GM12878 (cell line): ENCODE measurements around the gene TNFRSF9. TPM values are rescaled to one million over a fixed set of nuclear protein-coding genes. Genes with fewer than 3 reads are reported as not detected.
"Not testable (repeated sequence)": the region's sequence is repeated elsewhere in the genome, so short reads cannot be mapped to it uniquely, and the experiment has no call there.

ENCODE experiments used
- ATAC-seq: fragments of 200-7000 bp; cut with Tn5 transposase; 3 replicates; pipeline ENCODE4 v1.9.1; 2020; ENCODE audit warnings: mild to moderate bottlenecking, moderate library complexity
- BruUV-seq: library from RNA; stranded (reverse); fragments of 400-500 nt; replicated peaks from 2 replicates; lab custom pipeline; 2021; lab: Mats Ljungman, UMichigan
- CTCF ChIA-PET: fragments of 300-600 bp; sonication (Branson Sonifier 250); formaldehyde crosslinking; extraction: SDS; loops from one replicate; lab custom pipeline; 2021; ENCODE audit warnings: inconsistent platforms; lab: Yijun Ruan, JAX
- POLR2A ChIA-PET: fragments of 350-600 bp; formaldehyde crosslinking; extraction: SDS; loops from one replicate; lab custom pipeline; 2021; ENCODE audit warnings: inconsistent platforms; lab: Charles Lee
- RAD21 ChIA-PET: fragments of 300-600 bp; sonication (Branson Sonifier 250); formaldehyde crosslinking; loops from one replicate; lab custom pipeline; 2023; ENCODE audit warnings: antibody characterized with exemption; ENCODE audit not compliant: unreplicated experiment; lab: Charles Lee
- SMC1A ChIA-PET: fragments of 300-600 bp; sonication (Branson Sonifier 250); formaldehyde crosslinking; loops from one replicate; lab custom pipeline; 2023; ENCODE audit not compliant: unreplicated experiment, uncharacterized antibody; lab: Charles Lee
- DNase-seq: peaks from one replicate; pipeline ENCODE4 v3.0.0-alpha.2; 2011; ENCODE audit warnings: low read depth, low spot score
- FAIRE-seq: peaks from 3 replicates; lab custom pipeline; 2011; peaks lifted over from hg19 to GRCh38; lab: Jason Lieb, UNC
- H2AFZ ChIP-seq: 2 replicates; pipeline ENCODE4 v1.6.0; 2011; ENCODE audit warnings: low read depth, low read length, control low read depth; ENCODE audit not compliant: control insufficient read depth
- H3K27ac ChIP-seq: 2 replicates; pipeline ENCODE4 v1.5.1; 2011; ENCODE audit warnings: control low read depth; ENCODE audit not compliant: control insufficient read depth, insufficient read depth
- H3K27me3 ChIP-seq, 2 experiments: replicated peaks in 1 of 2; 2 replicates each; pipeline versions ENCODE4 v1.6.0 to v1.6.1; 2011; ENCODE audit warnings: low read length in 1 of 2; ENCODE audit not compliant: control insufficient read depth in 2 of 2, insufficient read depth in 2 of 2
- H3K36me3 ChIP-seq, 2 experiments: 2 replicates each; pipeline ENCODE4 v1.5.1; 2011; ENCODE audit warnings: low read length in 1 of 2; ENCODE audit not compliant: control insufficient read depth in 2 of 2, insufficient read depth in 2 of 2
- H3K4me1 ChIP-seq: 2 replicates; pipeline ENCODE4 v1.6.1; 2011; ENCODE audit warnings: mild to moderate bottlenecking, low read length, moderate library complexity, mixed read lengths; ENCODE audit not compliant: control insufficient read depth, insufficient read depth
- H3K4me2 ChIP-seq: 2 replicates; pipeline ENCODE4 v1.6.0; 2011; ENCODE audit warnings: control low read depth; ENCODE audit not compliant: control insufficient read depth, insufficient read depth
- H3K4me3 ChIP-seq: fragments of 200-600 bp; sonication (generic); 2 replicates; pipeline ENCODE4 v1.5.1; 2016
- H3K79me2 ChIP-seq: 2 replicates; pipeline ENCODE4 v1.6.0; 2011; ENCODE audit warnings: low read length; ENCODE audit not compliant: control insufficient read depth, insufficient read depth
- H3K9ac ChIP-seq: 2 replicates; pipeline ENCODE4 v1.8.0; 2011; ENCODE audit warnings: low read length, control low read depth, mixed read lengths; ENCODE audit not compliant: control insufficient read depth, insufficient read depth
- H3K9me3 ChIP-seq: replicated peaks from 3 replicates; pipeline ENCODE4 v1.5.1; 2011; ENCODE audit warnings: mild to moderate bottlenecking, low read length; ENCODE audit not compliant: control insufficient read depth, insufficient read depth
- H4K20me1 ChIP-seq: 2 replicates; pipeline ENCODE4 v1.6.0; 2011; ENCODE audit not compliant: control insufficient read depth, insufficient read depth
- CBFB ChIP-seq: IDR thresholded peaks from 2 replicates; pipeline ENCODE4 v1.6.1; 2016; ENCODE audit warnings: antibody characterized with exemption, low read depth
- HCFC1 ChIP-seq: fragments of 150-350 bp; IDR thresholded peaks from 2 replicates; pipeline ENCODE4 v1.6.1; 2014; ENCODE audit warnings: low read length
- KAT2A ChIP-seq: conservative IDR thresholded peaks from 2 replicates; pipeline ENCODE4 v1.6.1; 2011; ENCODE audit warnings: low read depth, low read length; ENCODE audit not compliant: control insufficient read depth
- YBX1 ChIP-seq: fragments of 450-650 bp; IDR thresholded peaks from 2 replicates; pipeline ENCODE4 v1.6.1; 2016; ENCODE audit warnings: antibody characterized with exemption
- WGBS: methylation state at CpG from one replicate; pipeline ENCODE4 v1.1.6; 2016; ENCODE audit warnings: low lambda C conversion rate; ENCODE audit not compliant: insufficient replicate concordance, insufficient coverage; ENCODE audit errors: missing lambda C conversion rate; 5-methylcytosine and 5-hydroxymethylcytosine counted together
- in situ Hi-C: fragments of 300-500 bp; cut with MboI; formaldehyde crosslinking; loops from 9 replicates; pipeline ENCODE4 v1.14.3; 2018; ENCODE audit warnings: mixed read lengths
- intact Hi-C: fragments of 100-400 bp; cut with micrococcal nuclease; formaldehyde crosslinking; loops from one replicate; pipeline ENCODE4 v1.14.2; 2022; ENCODE audit not compliant: unreplicated experiment
- polyA plus RNA-seq, 11 experiments: library from polyadenylated mRNA; depleted of rRNA in 4 of 11; unstranded in 6 of 11; stranded (reverse) in 5 of 11; fragments of >200 nt; fragmentation: Nextera tagmentation in 4 of 11; fragmentation: Illumina TruSeq in 1 of 11; extraction: Ambion mirVana in 4 of 11; extraction: Trizol in 1 of 11; gene quantifications; 1 replicate in 1 of 11; 2 replicates in 10 of 11; pipeline versions ENCODE4 v1.2.1 to v1.2.3, GENCODE V29; 2011 to 2016; ENCODE audit warnings: inconsistent platforms in 2 of 11, missing spikeins in 2 of 11, low read depth in 1 of 11
- total RNA-seq, 4 experiments: library from RNA; depleted of rRNA in 3 of 4; stranded (reverse); fragments of >200 nt in 3 of 4; fragmentation: Illumina TruSeq in 1 of 4; extraction: Trizol in 1 of 4; gene quantifications; 2 replicates each; pipeline versions ENCODE4 v1.2.1 to v1.2.3, GENCODE V29; 2013 to 2021
- TF ChIP-seq, protein P1 (sequence below): fragments of 450-650 bp; formaldehyde crosslinking; IDR thresholded peaks from 2 replicates; pipeline ENCODE4 v1.4.0; 2022; ENCODE audit warnings: mild to moderate bottlenecking, moderate library complexity
- TF ChIP-seq, protein P2 (sequence below): fragments of 450-650 bp; IDR thresholded peaks from 2 replicates; pipeline ENCODE4 v1.6.1; 2016; ENCODE audit warnings: mild to moderate bottlenecking

Gene TNFRSF9
- total and polyA plus RNA-seq, 10 of the 15 experiments (the other 5 are each of a cell fraction or from before 2014, with no cell fraction given) = 2.0 to 25.6 (median 5.8) TPM

DNA sequence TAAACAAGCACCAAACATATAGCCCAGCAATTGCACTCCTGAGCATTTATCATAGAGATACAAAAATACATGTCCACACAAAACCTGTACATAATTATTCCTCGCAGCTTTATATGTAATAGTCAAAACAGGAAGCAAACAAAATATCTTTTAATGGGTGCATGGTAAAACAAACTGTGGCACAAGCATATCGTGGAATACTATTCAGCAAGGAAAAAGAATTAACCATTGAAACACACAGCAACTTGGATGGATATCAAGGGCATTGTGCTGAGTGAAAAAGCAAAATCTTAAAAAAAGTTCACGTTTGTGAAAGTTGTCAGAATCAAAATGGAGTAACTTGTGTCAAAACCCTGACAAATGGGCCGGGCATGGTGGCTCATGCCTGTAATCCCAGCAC lies 12.4 kb downstream of the TNFRSF9 start (continued):
- TF ChIP-seq, protein P1, sequence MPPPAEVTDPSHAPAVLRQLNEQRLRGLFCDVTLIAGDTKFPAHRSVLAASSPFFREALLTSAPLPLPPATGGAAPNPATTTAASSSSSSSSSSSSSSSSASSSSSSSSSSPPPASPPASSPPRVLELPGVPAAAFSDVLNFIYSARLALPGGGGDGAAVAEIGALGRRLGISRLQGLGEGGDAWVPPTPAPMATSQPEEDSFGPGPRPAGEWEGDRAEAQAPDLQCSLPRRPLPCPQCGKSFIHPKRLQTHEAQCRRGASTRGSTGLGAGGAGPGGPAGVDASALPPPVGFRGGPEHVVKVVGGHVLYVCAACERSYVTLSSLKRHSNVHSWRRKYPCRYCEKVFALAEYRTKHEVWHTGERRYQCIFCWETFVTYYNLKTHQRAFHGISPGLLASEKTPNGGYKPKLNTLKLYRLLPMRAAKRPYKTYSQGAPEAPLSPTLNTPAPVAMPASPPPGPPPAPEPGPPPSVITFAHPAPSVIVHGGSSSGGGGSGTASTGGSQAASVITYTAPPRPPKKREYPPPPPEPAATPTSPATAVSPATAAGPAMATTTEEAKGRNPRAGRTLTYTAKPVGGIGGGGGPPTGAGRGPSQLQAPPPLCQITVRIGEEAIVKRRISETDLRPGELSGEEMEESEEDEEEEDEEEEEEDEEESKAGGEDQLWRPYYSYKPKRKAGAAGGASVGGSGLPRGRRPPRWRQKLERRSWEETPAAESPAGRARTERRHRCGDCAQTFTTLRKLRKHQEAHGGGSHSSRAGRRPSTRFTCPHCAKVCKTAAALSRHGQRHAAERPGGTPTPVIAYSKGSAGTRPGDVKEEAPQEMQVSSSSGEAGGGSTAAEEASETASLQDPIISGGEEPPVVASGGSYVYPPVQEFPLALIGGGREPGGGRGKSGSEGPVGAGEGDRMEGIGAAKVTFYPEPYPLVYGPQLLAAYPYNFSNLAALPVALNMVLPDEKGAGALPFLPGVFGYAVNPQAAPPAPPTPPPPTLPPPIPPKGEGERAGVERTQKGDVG (CRISPR knock-in tag) = no peak
- no peak for TF ChIP-seq YBX1
- TF ChIP-seq HCFC1 = no peak
- TF ChIP-seq CBFB = no peak
- TF ChIP-seq KAT2A = no peak
- TF ChIP-seq, protein P2, sequence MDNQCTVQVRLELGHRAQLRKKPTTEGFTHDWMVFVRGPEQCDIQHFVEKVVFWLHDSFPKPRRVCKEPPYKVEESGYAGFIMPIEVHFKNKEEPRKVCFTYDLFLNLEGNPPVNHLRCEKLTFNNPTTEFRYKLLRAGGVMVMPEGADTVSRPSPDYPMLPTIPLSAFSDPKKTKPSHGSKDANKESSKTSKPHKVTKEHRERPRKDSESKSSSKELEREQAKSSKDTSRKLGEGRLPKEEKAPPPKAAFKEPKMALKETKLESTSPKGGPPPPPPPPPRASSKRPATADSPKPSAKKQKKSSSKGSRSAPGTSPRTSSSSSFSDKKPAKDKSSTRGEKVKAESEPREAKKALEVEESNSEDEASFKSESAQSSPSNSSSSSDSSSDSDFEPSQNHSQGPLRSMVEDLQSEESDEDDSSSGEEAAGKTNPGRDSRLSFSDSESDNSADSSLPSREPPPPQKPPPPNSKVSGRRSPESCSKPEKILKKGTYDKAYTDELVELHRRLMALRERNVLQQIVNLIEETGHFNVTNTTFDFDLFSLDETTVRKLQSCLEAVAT = no peak

DNA sequence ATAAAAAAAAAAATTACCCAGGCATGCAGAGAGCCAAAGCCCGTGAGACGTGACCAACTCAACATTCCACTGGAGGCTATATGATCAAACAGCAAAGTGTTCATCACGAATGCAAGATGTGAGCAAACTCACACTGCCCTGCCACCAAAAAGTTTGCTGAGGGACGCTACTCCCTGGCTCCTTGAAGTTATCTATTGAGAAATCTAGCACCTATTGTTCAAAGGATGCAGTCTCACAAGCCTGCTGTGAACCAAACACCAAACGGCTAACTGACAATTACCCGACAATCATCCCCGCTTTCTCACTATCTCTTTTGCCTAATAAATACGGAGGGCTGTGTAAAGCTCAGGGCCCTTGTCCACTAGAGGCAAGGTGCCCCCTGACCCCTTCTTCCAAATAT lies 13.6 kb downstream of the TNFRSF9 start:
- H4K20me1 ChIP-seq, POLR2A ChIA-PET, CTCF ChIA-PET, BruUV-seq, H3K4me3 ChIP-seq, H3K9ac ChIP-seq, H3K9me3 ChIP-seq, RAD21 ChIA-PET, H3K4me2 ChIP-seq, H2AFZ ChIP-seq, H3K27ac ChIP-seq, intact Hi-C loops, in situ Hi-C loops, DNase-seq, H3K27me3 ChIP-seq, FAIRE-seq, H3K36me3 ChIP-seq, ATAC-seq, H3K79me2 ChIP-seq: not testable (repeated sequence)
- peaks cover 12% of the 10 kb centered on the region for H3K4me1 ChIP-seq
- 54% methylated on average over 8 of the region's 8 CpGs for WGBS
- SMC1A ChIA-PET = interaction anchor here (1.0 to 1.1 kb wide), 2 partner anchors 13 to 16 kb away, joined by 3 read pairs; no protein-coding TSS in a partner anchor
